GM12878 (cell line): Measurements from ENCODE around the gene NSG2. TPM values are rescaled to one million over a fixed set of nuclear protein-coding genes. Genes with fewer than 3 reads are reported as not detected.

Source experiments
- ATAC-seq: fragments of 200-7000 bp; cut with Tn5 transposase; 3 replicates; pipeline ENCODE4 v1.9.1; 2020; ENCODE audit warnings: mild to moderate bottlenecking, moderate library complexity
- BruUV-seq: library from RNA; stranded (reverse); fragments of 400-500 nt; replicated peaks from 2 replicates; lab custom pipeline; 2021; lab: Mats Ljungman, UMichigan
- CTCF ChIA-PET: fragments of 300-600 bp; sonication (Branson Sonifier 250); formaldehyde crosslinking; extraction: SDS; loops from one replicate; lab custom pipeline; 2021; ENCODE audit warnings: inconsistent platforms; lab: Yijun Ruan, JAX
- POLR2A ChIA-PET: fragments of 350-600 bp; formaldehyde crosslinking; extraction: SDS; loops from one replicate; lab custom pipeline; 2021; ENCODE audit warnings: inconsistent platforms; lab: Charles Lee
- RAD21 ChIA-PET: fragments of 300-600 bp; sonication (Branson Sonifier 250); formaldehyde crosslinking; loops from one replicate; lab custom pipeline; 2023; ENCODE audit warnings: antibody characterized with exemption; ENCODE audit not compliant: unreplicated experiment; lab: Charles Lee
- SMC1A ChIA-PET: fragments of 300-600 bp; sonication (Branson Sonifier 250); formaldehyde crosslinking; loops from one replicate; lab custom pipeline; 2023; ENCODE audit not compliant: unreplicated experiment, uncharacterized antibody; lab: Charles Lee
- DNase-seq: peaks from one replicate; pipeline ENCODE4 v3.0.0-alpha.2; 2011; ENCODE audit warnings: low read depth, low spot score
- FAIRE-seq: peaks from 3 replicates; lab custom pipeline; 2011; peaks lifted over from hg19 to GRCh38; lab: Jason Lieb, UNC
- H2AFZ ChIP-seq: 2 replicates; pipeline ENCODE4 v1.6.0; 2011; ENCODE audit warnings: low read depth, low read length, control low read depth; ENCODE audit not compliant: control insufficient read depth
- H3K27ac ChIP-seq: 2 replicates; pipeline ENCODE4 v1.5.1; 2011; ENCODE audit warnings: control low read depth; ENCODE audit not compliant: control insufficient read depth, insufficient read depth
- H3K27me3 ChIP-seq, 2 experiments: replicated peaks in 1 of 2; 2 replicates each; pipeline versions ENCODE4 v1.6.0 to v1.6.1; 2011; ENCODE audit warnings: low read length in 1 of 2; ENCODE audit not compliant: control insufficient read depth in 2 of 2, insufficient read depth in 2 of 2
- H3K36me3 ChIP-seq, 2 experiments: 2 replicates each; pipeline ENCODE4 v1.5.1; 2011; ENCODE audit warnings: low read length in 1 of 2; ENCODE audit not compliant: control insufficient read depth in 2 of 2, insufficient read depth in 2 of 2
- H3K4me1 ChIP-seq: 2 replicates; pipeline ENCODE4 v1.6.1; 2011; ENCODE audit warnings: mild to moderate bottlenecking, low read length, moderate library complexity, mixed read lengths; ENCODE audit not compliant: control insufficient read depth, insufficient read depth
- H3K4me2 ChIP-seq: 2 replicates; pipeline ENCODE4 v1.6.0; 2011; ENCODE audit warnings: control low read depth; ENCODE audit not compliant: control insufficient read depth, insufficient read depth
- H3K4me3 ChIP-seq: fragments of 200-600 bp; sonication (generic); 2 replicates; pipeline ENCODE4 v1.5.1; 2016
- H3K79me2 ChIP-seq: 2 replicates; pipeline ENCODE4 v1.6.0; 2011; ENCODE audit warnings: low read length; ENCODE audit not compliant: control insufficient read depth, insufficient read depth
- H3K9ac ChIP-seq: 2 replicates; pipeline ENCODE4 v1.8.0; 2011; ENCODE audit warnings: low read length, control low read depth, mixed read lengths; ENCODE audit not compliant: control insufficient read depth, insufficient read depth
- H3K9me3 ChIP-seq: replicated peaks from 3 replicates; pipeline ENCODE4 v1.5.1; 2011; ENCODE audit warnings: mild to moderate bottlenecking, low read length; ENCODE audit not compliant: control insufficient read depth, insufficient read depth
- H4K20me1 ChIP-seq: 2 replicates; pipeline ENCODE4 v1.6.0; 2011; ENCODE audit not compliant: control insufficient read depth, insufficient read depth
- WGBS: methylation state at CpG from one replicate; pipeline ENCODE4 v1.1.6; 2016; ENCODE audit warnings: low lambda C conversion rate; ENCODE audit not compliant: insufficient replicate concordance, insufficient coverage; ENCODE audit errors: missing lambda C conversion rate; 5-methylcytosine and 5-hydroxymethylcytosine counted together
- in situ Hi-C: fragments of 300-500 bp; cut with MboI; formaldehyde crosslinking; loops from 9 replicates; pipeline ENCODE4 v1.14.3; 2018; ENCODE audit warnings: mixed read lengths
- intact Hi-C: fragments of 100-400 bp; cut with micrococcal nuclease; formaldehyde crosslinking; loops from one replicate; pipeline ENCODE4 v1.14.2; 2022; ENCODE audit not compliant: unreplicated experiment
- polyA plus RNA-seq, 11 experiments: library from polyadenylated mRNA; depleted of rRNA in 4 of 11; unstranded in 6 of 11; stranded (reverse) in 5 of 11; fragments of >200 nt; fragmentation: Nextera tagmentation in 4 of 11; fragmentation: Illumina TruSeq in 1 of 11; extraction: Ambion mirVana in 4 of 11; extraction: Trizol in 1 of 11; gene quantifications; 1 replicate in 1 of 11; 2 replicates in 10 of 11; pipeline versions ENCODE4 v1.2.1 to v1.2.3, GENCODE V29; 2011 to 2016; ENCODE audit warnings: inconsistent platforms in 2 of 11, missing spikeins in 2 of 11, low read depth in 1 of 11
- total RNA-seq, 4 experiments: library from RNA; depleted of rRNA in 3 of 4; stranded (reverse); fragments of >200 nt in 3 of 4; fragmentation: Illumina TruSeq in 1 of 4; extraction: Trizol in 1 of 4; gene quantifications; 2 replicates each; pipeline versions ENCODE4 v1.2.1 to v1.2.3, GENCODE V29; 2013 to 2021
- TF ChIP-seq, protein P1 (sequence below): fragments of 450-650 bp; formaldehyde crosslinking; IDR thresholded peaks from 2 replicates; pipeline ENCODE4 v1.4.0; 2022; ENCODE audit warnings: mild to moderate bottlenecking, moderate library complexity
- TF ChIP-seq, protein P2 (sequence below), 3 experiments: IDR thresholded peaks in 2 of 3; conservative IDR thresholded peaks in 1 of 3; 2 replicates each; pipeline ENCODE4 v1.5.1; 2011; ENCODE audit warnings: low read depth in 3 of 3, low read length in 3 of 3, mild to moderate bottlenecking in 3 of 3, control low read depth in 2 of 3, moderate library complexity in 2 of 3, inconsistent platforms in 1 of 3, mixed read lengths in 1 of 3; ENCODE audit not compliant: control insufficient read depth in 2 of 3, insufficient read depth in 1 of 3; ENCODE audit errors: extremely low read depth in 1 of 3

NSG2 gene
- total and polyA plus RNA-seq, 10 of the 15 experiments (the other 5 are each of a cell fraction or from before 2014, with no cell fraction given): 0.04 to 0.14 TPM; not detected in 8

- intact Hi-C loops: no loop called here
- CTCF ChIA-PET: no interaction called here
- FAIRE-seq (no peak), ATAC-seq (no peak), DNase-seq (no peak)
- TF ChIP-seq, protein P1, sequence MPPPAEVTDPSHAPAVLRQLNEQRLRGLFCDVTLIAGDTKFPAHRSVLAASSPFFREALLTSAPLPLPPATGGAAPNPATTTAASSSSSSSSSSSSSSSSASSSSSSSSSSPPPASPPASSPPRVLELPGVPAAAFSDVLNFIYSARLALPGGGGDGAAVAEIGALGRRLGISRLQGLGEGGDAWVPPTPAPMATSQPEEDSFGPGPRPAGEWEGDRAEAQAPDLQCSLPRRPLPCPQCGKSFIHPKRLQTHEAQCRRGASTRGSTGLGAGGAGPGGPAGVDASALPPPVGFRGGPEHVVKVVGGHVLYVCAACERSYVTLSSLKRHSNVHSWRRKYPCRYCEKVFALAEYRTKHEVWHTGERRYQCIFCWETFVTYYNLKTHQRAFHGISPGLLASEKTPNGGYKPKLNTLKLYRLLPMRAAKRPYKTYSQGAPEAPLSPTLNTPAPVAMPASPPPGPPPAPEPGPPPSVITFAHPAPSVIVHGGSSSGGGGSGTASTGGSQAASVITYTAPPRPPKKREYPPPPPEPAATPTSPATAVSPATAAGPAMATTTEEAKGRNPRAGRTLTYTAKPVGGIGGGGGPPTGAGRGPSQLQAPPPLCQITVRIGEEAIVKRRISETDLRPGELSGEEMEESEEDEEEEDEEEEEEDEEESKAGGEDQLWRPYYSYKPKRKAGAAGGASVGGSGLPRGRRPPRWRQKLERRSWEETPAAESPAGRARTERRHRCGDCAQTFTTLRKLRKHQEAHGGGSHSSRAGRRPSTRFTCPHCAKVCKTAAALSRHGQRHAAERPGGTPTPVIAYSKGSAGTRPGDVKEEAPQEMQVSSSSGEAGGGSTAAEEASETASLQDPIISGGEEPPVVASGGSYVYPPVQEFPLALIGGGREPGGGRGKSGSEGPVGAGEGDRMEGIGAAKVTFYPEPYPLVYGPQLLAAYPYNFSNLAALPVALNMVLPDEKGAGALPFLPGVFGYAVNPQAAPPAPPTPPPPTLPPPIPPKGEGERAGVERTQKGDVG: no peak
- TF ChIP-seq, protein P2, sequence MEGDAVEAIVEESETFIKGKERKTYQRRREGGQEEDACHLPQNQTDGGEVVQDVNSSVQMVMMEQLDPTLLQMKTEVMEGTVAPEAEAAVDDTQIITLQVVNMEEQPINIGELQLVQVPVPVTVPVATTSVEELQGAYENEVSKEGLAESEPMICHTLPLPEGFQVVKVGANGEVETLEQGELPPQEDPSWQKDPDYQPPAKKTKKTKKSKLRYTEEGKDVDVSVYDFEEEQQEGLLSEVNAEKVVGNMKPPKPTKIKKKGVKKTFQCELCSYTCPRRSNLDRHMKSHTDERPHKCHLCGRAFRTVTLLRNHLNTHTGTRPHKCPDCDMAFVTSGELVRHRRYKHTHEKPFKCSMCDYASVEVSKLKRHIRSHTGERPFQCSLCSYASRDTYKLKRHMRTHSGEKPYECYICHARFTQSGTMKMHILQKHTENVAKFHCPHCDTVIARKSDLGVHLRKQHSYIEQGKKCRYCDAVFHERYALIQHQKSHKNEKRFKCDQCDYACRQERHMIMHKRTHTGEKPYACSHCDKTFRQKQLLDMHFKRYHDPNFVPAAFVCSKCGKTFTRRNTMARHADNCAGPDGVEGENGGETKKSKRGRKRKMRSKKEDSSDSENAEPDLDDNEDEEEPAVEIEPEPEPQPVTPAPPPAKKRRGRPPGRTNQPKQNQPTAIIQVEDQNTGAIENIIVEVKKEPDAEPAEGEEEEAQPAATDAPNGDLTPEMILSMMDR (IDR thresholded peaks at IDR 0.05 in 2 of 3, conservative IDR thresholded peaks at IDR 0.05 in 1 of 3; ENCODE audit: control insufficient read depth in 2 of 3, extremely low read depth in 1 of 3, insufficient read depth in 1 of 3, low read depth in 3 of 3, low read length in 3 of 3): 0 out of 6 replicates have a peak, but pooled peaks of 1 of the 3 experiments have one; percentile 3
- no TSS peak for BruUV-seq
- Histone ChIP-seq H4K20me1 (no peaks in the 10 kb centered on the region), H3K27ac (no peak overlapping the region), H3K9me3 (peaks cover 2% of the 10 kb centered on the region; the same call in 2 of the 3 replicates), H3K4me1 (no peaks in the 10 kb centered on the region), H3K4me2 (no peak overlapping the region), H3K9ac (no peak overlapping the region), H3K27me3 (no peaks in the 10 kb centered on the region; a peak in 2 of 4 replicates), H3K4me3 (no peak overlapping the region), H3K36me3 (no peaks in the 10 kb centered on the region), H2AFZ (no peak overlapping the region), H3K79me2 (no peaks in the 10 kb centered on the region)
- 43% methylated on average over 5 of the region's 5 CpGs for WGBS
- in situ Hi-C loops: no loop called here
- RAD21 ChIA-PET: no interaction called here
- POLR2A ChIA-PET: no interaction called here
- SMC1A ChIA-PET: no interaction called here
Observed at GRCh38 chr5:174157048-174157447, 111.5 kb downstream of the NSG2 start.

Other genes with a start within 250 kb of the NSG2 start
- 23.9 and 25.7 TPM in 2 replicates for gene CPEB4, start 157.4 kb upstream of the NSG2 start, total RNA-seq (2014; rRNA removed)
- 30.2 and 33.9 TPM in 2 replicates for gene CPEB4, start 157.4 kb upstream of the NSG2 start, total RNA-seq (2014; rRNA removed; fragmentation: Illumina TruSeq; extraction: Trizol)
- 33.1 and 39.4 TPM in 2 replicates for gene CPEB4, start 157.4 kb upstream of the NSG2 start, total RNA-seq (2021)
- 31.4 and 36.5 TPM in 2 replicates for gene CPEB4, start 157.4 kb upstream of the NSG2 start, polyA plus RNA-seq (2011; rRNA removed)
- 19.5 and 20.2 TPM in 2 replicates for gene CPEB4, start 157.4 kb upstream of the NSG2 start, polyA plus RNA-seq (2014; fragmentation: Illumina TruSeq; extraction: Trizol)
- 10 to 100 TPM in 1 of 2 experiments, 1 to 10 TPM in 1; 6.9 to 20.3 TPM for gene CPEB4, start 157.4 kb upstream of the NSG2 start, polyA plus RNA-seq (2014; fragmentation: Nextera tagmentation; extraction: Ambion mirVana)
- 18.0 and 20.6 TPM in 2 replicates for gene CPEB4, start 157.4 kb upstream of the NSG2 start, polyA plus RNA-seq (2014; rRNA removed)
- gene CPEB4, start 157.4 kb upstream of the NSG2 start, polyA plus RNA-seq (2016; fragmentation: Nextera tagmentation; extraction: Ambion mirVana): 10 to 100 TPM; 11.9 to 13.3 TPM
- not detected in 2 replicates for gene C5orf47, start 56.5 kb upstream of the NSG2 start, total RNA-seq (2014; rRNA removed)
- gene C5orf47, start 56.5 kb upstream of the NSG2 start, total RNA-seq (2014; rRNA removed; fragmentation: Illumina TruSeq; extraction: Trizol): not detected in 2 replicates
- not detected in 2 replicates for gene C5orf47, start 56.5 kb upstream of the NSG2 start, total RNA-seq (2021)
- not detected in 2 replicates for gene C5orf47, start 56.5 kb upstream of the NSG2 start, polyA plus RNA-seq (2011; rRNA removed)
- gene C5orf47, start 56.5 kb upstream of the NSG2 start, polyA plus RNA-seq (2014; fragmentation: Illumina TruSeq; extraction: Trizol): not detected in 2 replicates
- under 1 TPM in 1 of 2 experiments, not detected in 1; 0.04 TPM for gene C5orf47, start 56.5 kb upstream of the NSG2 start, polyA plus RNA-seq (2014; fragmentation: Nextera tagmentation; extraction: Ambion mirVana)
- gene C5orf47, start 56.5 kb upstream of the NSG2 start, polyA plus RNA-seq (2014; rRNA removed): not detected in 2 replicates
- gene C5orf47, start 56.5 kb upstream of the NSG2 start, polyA plus RNA-seq (2016; fragmentation: Nextera tagmentation; extraction: Ambion mirVana): not detected